ENCODE data around the gene KRT79. TPM values are rescaled to one million over a fixed set of nuclear protein-coding genes. Genes with fewer than 3 reads are reported as not detected.

KRT79 gene
- total RNA-seq, 1 donor from 2014 or later, result not detected

GRCh38 chr12:52791271-52792184 is 42.6 kb downstream of the KRT79 start:
- no peaks in the 10 kb centered on the region for H3K36me3 ChIP-seq (ENCODE audit: control insufficient read depth, insufficient read depth, low read length)
- TF ChIP-seq CTCF (IDR thresholded peaks at IDR 0.05; ENCODE audit: insufficient read depth, low read length, poor library complexity, severe bottlenecking), result no peak
- no peak overlapping the region for H3K4me3 ChIP-seq (ENCODE audit: low read depth, low read length)
- H3K27me3 ChIP-seq (ENCODE audit: control insufficient read depth, insufficient read depth, low read length), result peaks cover 10% of the 10 kb centered on the region
- DNase-seq (ENCODE audit: low read depth), result no peak

DNA sequence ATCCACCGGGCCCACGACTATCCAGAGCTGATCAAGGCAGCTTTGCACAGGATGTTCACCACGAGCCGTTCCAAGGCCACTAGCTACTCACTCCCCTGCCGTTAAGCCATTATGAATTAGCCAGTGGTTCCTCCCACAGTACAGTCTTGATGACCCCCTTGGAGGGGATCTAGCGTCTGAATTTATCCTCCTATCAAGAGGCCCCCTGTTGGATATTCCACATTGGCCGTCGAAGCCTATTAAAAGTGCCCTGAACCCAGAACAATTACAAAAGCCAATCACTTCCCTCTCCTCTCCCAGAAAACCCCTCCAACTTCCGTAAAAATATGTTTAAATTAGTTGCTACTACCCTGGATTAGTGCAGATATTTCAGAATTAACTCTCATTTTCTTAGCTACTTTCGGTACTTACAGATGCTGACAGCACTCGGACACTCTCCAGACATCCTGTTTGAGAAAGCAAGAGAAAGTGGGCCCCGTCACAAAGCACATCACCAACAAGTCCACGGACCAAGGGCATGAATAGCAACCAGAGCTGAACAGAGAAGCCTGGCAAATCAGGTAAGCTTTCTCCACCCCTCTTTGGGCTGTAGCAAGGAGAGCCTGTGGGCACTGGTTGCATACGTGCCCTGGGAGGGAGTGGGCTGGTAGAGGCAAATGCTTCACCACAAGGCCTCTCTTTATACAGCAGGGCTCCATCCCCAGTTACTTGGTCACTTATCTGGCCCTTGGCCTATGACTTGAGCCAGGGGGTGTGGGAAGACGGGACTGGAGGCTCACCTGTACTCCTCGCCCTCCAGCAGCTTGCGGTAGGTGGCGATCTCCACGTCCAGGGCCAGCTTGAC is 43.5 kb downstream of the KRT79 start:
- no peak for DNase-seq (ENCODE audit: low read depth)
- peaks cover 10% of the 10 kb centered on the region for H3K27me3 ChIP-seq (ENCODE audit: control insufficient read depth, insufficient read depth, low read length)
- peak overlapping the region; percentile 17 for H3K4me3 ChIP-seq (ENCODE audit: low read depth, low read length)
- no peaks in the 10 kb centered on the region for H3K36me3 ChIP-seq (ENCODE audit: control insufficient read depth, insufficient read depth, low read length)
- TF ChIP-seq CTCF (IDR thresholded peaks at IDR 0.05; ENCODE audit: insufficient read depth, low read length, poor library complexity, severe bottlenecking), result no peak

GRCh38 chr12:52789637-52790426 is 44.3 kb downstream of the KRT79 start:
- TF ChIP-seq CTCF (IDR thresholded peaks at IDR 0.05; ENCODE audit: insufficient read depth, low read length, poor library complexity, severe bottlenecking), result no peak
- peaks cover 10% of the 10 kb centered on the region for H3K27me3 ChIP-seq (ENCODE audit: control insufficient read depth, insufficient read depth, low read length)

DNA sequence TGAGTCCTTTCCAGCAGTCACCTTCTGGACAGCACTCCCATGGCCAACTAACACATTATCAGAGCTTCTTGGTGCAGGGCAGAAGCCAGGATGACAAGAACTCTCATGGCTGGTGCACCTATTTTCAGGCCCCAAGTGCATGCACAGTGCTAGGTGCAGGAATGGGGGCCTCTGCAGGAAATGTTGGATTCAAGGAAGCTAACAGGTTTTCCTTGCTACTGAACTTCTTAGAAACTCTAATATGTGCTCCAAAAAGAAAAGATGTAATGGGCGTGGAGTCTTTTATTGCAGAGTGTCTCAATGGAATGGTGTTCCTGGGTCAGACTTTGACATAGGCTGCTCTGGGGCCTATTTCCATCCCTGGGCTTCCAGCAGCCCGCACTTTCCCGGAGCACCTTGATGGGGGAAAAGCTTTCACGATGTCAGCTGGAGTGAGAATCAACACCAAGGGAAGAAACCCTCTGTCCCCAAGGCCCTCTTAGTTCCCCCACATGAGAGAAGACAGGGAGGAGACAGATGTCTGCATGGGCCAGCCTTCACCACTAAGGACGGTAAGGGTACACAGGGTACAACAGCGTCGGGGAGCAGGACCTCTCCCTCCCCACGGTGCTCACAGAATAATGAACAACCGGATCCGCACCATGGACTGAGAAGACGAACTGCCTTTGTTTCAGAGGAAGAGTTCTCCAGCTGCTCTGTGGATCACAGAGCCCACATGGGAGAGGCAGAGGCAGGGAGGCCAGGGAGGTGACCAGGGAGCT is 45.1 kb downstream of the KRT79 start:
- peaks cover 10% of the 10 kb centered on the region for H3K27me3 ChIP-seq (ENCODE audit: control insufficient read depth, insufficient read depth, low read length)
- H3K4me3 ChIP-seq (ENCODE audit: low read depth, low read length), result no peak overlapping the region
- no peak for DNase-seq (ENCODE audit: low read depth)
- H3K36me3 ChIP-seq (ENCODE audit: control insufficient read depth, insufficient read depth, low read length), result no peaks in the 10 kb centered on the region
- no peak for TF ChIP-seq CTCF (IDR thresholded peaks at IDR 0.05; ENCODE audit: insufficient read depth, low read length, poor library complexity, severe bottlenecking)

More at GRCh38 chr12:52789637-52790426, 44.3 kb downstream of the KRT79 start:
- no peaks in the 10 kb centered on the region for H3K36me3 ChIP-seq (ENCODE audit: control insufficient read depth, insufficient read depth, low read length)
- H3K4me3 ChIP-seq (ENCODE audit: low read depth, low read length), result peak overlapping the region; percentile 17
- no peak for DNase-seq (ENCODE audit: low read depth)

Data from kidney epithelial cell (primary cell).